Progenitor cell of endocrine pancreas (in vitro differentiated cells): ENCODE measurements around the gene LSAMP. TPM values are rescaled to one million over a fixed set of nuclear protein-coding genes. Genes with fewer than 3 reads are reported as not detected.

Source experiments
- DNase-seq: peaks from one replicate; pipeline ENCODE4 v3.0.0; 2021; ENCODE audit warnings: low spot score; ENCODE audit not compliant: unreplicated experiment
- H3K27ac Mint-ChIP-seq: 2 replicates; pipeline ENCODE4 v1.8.0; 2021; ENCODE audit warnings: mild to moderate bottlenecking, moderate library complexity, mixed read lengths
- H3K27me3 Mint-ChIP-seq: 2 replicates; pipeline ENCODE4 v1.8.0; 2021; ENCODE audit warnings: mixed read lengths
- H3K36me3 Mint-ChIP-seq: 2 replicates; pipeline ENCODE4 v1.8.0; 2022; ENCODE audit warnings: mixed read lengths; ENCODE audit not compliant: insufficient read depth
- H3K4me1 Mint-ChIP-seq: 2 replicates; pipeline ENCODE4 v1.8.0; 2021; ENCODE audit warnings: low read depth, mixed read lengths
- H3K4me3 Mint-ChIP-seq: 2 replicates; pipeline ENCODE4 v1.8.0; 2021; ENCODE audit warnings: low read depth, mild to moderate bottlenecking, moderate library complexity, mixed read lengths
- H3K9me3 Mint-ChIP-seq: 2 replicates; pipeline ENCODE4 v1.8.0; 2021; ENCODE audit warnings: low read depth, mixed read lengths
- total RNA-seq: library from RNA; stranded (reverse); gene quantifications from 2 replicates; pipeline ENCODE4 v1.2.1, GENCODE V29; 2021
- TF ChIP-seq, protein P1 (sequence below): fragments of 200-600 bp; sonication (generic); IDR thresholded peaks from one replicate; pipeline ENCODE4 v1.5.0; 2021; ENCODE audit warnings: antibody characterized with exemption, mild to moderate bottlenecking; ENCODE audit not compliant: unreplicated experiment

The LSAMP gene
- total RNA-seq, 1 donor from 2014 or later: 20.7 TPM

DNA sequence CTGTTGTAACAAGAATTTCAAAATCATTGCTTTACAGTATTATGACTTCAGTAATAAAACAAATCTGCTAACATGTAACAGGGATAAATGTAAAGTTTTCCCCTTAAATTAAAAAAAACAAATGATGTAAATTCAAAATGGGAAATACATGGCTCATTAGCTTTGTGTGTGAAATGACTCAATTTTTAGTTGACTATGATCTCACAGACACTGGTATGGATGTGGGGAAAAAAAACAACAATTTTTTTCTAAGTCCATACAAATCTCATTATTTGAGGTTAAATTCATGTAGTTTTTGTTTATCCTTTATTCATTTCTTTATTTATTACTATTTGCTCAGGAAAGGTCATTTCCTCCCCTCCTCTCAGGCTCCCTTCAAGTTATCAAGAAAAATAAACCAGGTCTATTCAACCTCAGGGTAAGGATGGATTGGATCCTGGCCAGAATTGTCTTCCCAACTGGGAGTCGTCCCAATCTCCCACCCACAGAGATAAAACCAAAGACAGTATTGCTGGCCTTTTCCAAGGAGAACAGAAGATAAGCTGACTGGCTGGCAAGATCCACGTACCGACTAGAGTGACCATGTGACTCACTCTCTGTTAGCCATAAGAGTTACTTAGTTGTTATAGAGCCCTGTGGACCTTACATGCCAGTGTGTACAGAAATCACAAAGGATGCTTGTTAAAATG lies 448.7 kb downstream of the LSAMP start:
- Mint-ChIP-seq H3K27me3 (no peaks in the 10 kb centered on the region), H3K4me1 (no peaks in the 10 kb centered on the region), H3K4me3 (no peak overlapping the region), H3K9me3 (peaks cover 4% of the 10 kb centered on the region), H3K36me3 (no peaks in the 10 kb centered on the region), H3K27ac (no peak overlapping the region)
- TF ChIP-seq, protein P1, sequence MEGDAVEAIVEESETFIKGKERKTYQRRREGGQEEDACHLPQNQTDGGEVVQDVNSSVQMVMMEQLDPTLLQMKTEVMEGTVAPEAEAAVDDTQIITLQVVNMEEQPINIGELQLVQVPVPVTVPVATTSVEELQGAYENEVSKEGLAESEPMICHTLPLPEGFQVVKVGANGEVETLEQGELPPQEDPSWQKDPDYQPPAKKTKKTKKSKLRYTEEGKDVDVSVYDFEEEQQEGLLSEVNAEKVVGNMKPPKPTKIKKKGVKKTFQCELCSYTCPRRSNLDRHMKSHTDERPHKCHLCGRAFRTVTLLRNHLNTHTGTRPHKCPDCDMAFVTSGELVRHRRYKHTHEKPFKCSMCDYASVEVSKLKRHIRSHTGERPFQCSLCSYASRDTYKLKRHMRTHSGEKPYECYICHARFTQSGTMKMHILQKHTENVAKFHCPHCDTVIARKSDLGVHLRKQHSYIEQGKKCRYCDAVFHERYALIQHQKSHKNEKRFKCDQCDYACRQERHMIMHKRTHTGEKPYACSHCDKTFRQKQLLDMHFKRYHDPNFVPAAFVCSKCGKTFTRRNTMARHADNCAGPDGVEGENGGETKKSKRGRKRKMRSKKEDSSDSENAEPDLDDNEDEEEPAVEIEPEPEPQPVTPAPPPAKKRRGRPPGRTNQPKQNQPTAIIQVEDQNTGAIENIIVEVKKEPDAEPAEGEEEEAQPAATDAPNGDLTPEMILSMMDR: no peak
- no peak for DNase-seq

DNA sequence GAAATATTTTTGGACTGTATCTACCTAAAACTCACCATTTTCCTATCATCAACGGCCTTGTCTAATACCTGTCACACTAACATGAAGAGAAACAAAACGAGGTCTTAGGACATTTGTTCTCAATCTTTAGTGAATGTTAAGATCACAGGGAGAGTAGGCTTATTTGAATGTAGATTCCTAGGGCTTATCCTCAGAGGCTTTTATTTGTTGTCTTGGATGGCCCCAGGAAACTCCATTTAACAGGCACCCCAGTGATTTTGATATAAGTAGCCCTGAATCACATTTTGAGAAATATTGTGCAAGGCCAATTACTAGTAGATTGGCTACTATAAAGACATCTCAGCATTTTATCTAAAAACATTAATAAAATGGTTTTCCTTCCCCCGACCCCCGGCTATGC lies 454.6 kb downstream of the LSAMP start:
- Mint-ChIP-seq H3K4me1 (no peaks in the 10 kb centered on the region), H3K27ac (no peak overlapping the region), H3K36me3 (no peaks in the 10 kb centered on the region), H3K9me3 (no peaks in the 10 kb centered on the region), H3K27me3 (no peaks in the 10 kb centered on the region), H3K4me3 (no peak overlapping the region)
- no peak for DNase-seq
- TF ChIP-seq, protein P1: no peak

DNA sequence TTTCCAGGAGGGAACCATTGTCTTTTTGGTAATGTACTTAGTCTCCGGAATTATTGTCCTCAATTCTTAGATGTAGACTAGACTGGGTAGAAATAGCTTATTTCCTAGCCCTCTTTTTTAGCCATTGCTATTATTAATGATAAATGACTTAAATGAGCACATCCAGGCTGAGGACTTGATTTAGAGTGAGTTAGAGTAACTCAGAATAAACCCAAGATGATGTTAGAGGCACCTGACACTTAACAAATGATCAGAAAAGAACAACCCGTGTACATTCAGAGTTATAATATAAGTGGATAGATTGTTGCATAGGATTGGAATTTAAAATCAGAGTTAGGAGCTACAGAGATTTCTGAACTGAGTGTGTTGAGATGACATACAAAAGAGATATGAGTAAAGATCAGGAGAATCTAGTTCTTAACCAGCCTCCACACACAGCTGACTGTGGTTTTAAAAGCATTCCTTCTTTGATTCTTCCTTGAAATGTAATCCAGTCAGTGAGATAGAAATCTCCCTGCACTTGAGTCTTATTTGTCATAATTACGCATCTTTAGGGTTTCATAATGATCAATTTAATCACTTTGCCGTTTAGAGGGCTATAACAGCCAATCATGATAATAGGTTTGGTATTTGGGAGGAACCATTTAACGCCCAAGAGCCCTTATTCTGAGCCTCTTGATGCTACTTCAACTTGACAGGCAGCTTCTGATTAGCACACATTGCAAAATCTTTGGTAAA lies 455.4 kb downstream of the LSAMP start:
- Mint-ChIP-seq H3K4me3 (no peak overlapping the region), H3K27ac (no peak overlapping the region)

DNA sequence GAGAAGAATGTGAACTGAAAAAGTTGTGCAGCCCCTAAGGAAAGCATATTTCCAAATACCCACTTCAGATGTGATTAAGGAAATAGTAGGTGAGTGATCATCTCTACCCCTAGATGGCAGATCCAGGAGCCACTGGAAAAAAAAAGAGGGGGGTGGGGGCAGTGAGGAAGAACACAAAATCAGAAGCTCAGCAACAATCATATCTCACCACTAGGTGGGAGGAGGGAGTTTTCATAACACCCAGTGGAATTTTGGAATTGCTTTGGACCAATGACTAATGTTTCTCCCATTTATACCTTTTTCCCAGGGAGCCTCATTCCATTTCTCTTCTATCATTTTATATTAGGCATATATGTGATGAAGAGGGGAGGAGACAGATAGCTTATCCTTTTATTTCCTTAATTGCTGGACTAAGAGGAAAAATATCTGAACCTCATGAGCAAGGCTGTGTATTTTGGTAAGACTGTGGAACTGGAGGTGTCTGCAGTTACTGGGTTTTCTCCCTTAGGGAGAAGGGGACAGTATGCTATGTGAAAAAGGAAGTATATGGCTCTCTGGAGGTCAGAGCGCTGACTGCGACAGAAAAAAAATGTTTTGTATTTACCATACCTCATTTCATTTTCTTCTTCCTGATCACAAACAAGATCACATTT lies 458.6 kb downstream of the LSAMP start:
- H3K27me3 Mint-ChIP-seq: no peaks in the 10 kb centered on the region
- H3K4me3 Mint-ChIP-seq: no peak overlapping the region
- DNase-seq: no peak
- H3K4me1 Mint-ChIP-seq: no peaks in the 10 kb centered on the region
- H3K36me3 Mint-ChIP-seq: no peaks in the 10 kb centered on the region
- H3K9me3 Mint-ChIP-seq: no peaks in the 10 kb centered on the region
- H3K27ac Mint-ChIP-seq: no peak overlapping the region
- TF ChIP-seq, protein P1: peak; percentile 35

More for the DNA sequence above, 455.4 kb downstream of the LSAMP start:
- TF ChIP-seq, protein P1: no peak
- H3K4me1 Mint-ChIP-seq: no peaks in the 10 kb centered on the region
- no peaks in the 10 kb centered on the region for H3K36me3 Mint-ChIP-seq
- no peaks in the 10 kb centered on the region for H3K27me3 Mint-ChIP-seq
- no peak for DNase-seq
- H3K9me3 Mint-ChIP-seq: no peaks in the 10 kb centered on the region

DNA sequence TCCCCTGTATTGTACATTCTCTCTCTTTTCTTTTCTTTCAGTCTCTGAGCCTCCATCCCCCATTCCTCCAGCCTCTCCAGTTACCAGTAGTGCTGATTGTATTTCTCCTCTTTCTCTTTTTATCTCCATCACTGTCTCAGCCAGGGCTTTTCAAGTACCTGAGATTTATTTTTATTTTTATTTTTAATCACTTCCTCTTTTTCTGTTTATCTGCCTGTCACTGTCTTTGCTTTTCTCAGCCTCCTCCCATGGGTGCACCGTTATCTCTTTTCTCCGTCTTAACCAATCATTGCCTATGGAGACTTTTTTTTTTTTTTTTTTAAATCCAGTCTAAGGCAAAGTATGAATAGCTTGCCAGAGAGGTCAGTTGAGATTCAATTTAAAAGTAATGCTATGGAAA lies 462.7 kb downstream of the LSAMP start:
- Mint-ChIP-seq H3K36me3 (no peaks in the 10 kb centered on the region), H3K4me1 (peaks cover 4% of the 10 kb centered on the region), H3K9me3 (no peaks in the 10 kb centered on the region), H3K27me3 (no peaks in the 10 kb centered on the region), H3K4me3 (no peak overlapping the region), H3K27ac (no peak overlapping the region)
- TF ChIP-seq, protein P1: no peak
- no peak for DNase-seq
